Thyroid gland (tissue), 4 donors: ENCODE data around the gene ACAP3.

ENCODE experiments used
- CTCF ChIP-seq, 6 experiments: fragments of 200-600 bp in 3 of 6; fragments of 450-650 bp in 3 of 6; sonication (generic) in 3 of 6; IDR thresholded peaks; one replicate each; pipeline ENCODE4 v1.5.1; 2016 to 2019; ENCODE audit warnings: antibody characterized with exemption in 6 of 6, mild to moderate bottlenecking in 2 of 6, inconsistent platforms in 1 of 6, moderate library complexity in 1 of 6
- POLR2A ChIP-seq, 2 donors: fragments of 450-650 bp; IDR thresholded peaks; one replicate each; pipeline ENCODE4 v1.6.1; 2017; ENCODE audit warnings: antibody characterized with exemption in 2 of 2, mild to moderate bottlenecking in 2 of 2, moderate library complexity in 1 of 2

GRCh38 chr1:1338278-1338677 is 30.5 kb upstream of the ACAP3 start:
- TF ChIP-seq CTCF (IDR thresholded peaks at IDR 0.05) (no peak), POLR2A (IDR thresholded peaks at IDR 0.05) (no peak)
